Activated effector memory CD4-positive, alpha-beta T cell treated with Interleukin-2 at 50 U/mL for 16 hours (primary cell): ENCODE data around the gene RELT.

Experiments
- DNase-seq: peaks from one replicate; pipeline ENCODE4 v3.0.0-alpha.2; 2020

Gene RELT

DNA sequence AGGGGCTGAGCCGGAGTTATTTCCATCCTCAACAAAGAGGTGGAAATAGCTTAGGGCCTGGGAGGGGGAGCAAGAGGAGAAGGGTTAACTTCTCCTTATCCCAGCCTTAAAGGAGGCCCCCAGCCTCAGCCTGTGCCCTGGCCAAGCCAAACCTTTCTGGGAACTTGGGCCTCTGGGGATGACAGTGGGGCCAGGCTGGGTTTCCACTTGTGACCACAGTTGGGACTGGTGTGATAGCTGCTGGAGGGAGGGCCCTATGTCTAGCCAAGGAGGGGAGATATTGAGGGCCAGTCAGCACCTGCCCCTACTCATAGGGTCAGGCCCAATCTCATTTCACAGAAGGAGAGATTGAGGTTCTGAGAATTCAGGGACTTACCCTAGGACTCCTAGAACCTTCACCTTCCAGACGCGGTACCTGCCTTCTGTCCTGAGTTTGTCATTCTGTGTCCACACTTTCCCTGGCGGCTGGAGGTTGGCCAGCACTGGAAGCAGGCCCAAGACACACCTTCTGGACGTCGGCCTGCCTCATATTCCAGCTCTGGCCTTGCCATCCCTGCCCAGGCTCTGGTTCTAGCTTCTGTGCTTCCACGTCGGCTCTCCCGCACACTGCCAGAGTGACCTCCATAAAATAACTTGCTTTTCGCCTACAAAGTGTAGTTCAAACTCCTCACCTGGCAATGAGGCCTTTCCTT is 3.1 kb downstream of the RELT start:
- no peak for DNase-seq

DNA sequence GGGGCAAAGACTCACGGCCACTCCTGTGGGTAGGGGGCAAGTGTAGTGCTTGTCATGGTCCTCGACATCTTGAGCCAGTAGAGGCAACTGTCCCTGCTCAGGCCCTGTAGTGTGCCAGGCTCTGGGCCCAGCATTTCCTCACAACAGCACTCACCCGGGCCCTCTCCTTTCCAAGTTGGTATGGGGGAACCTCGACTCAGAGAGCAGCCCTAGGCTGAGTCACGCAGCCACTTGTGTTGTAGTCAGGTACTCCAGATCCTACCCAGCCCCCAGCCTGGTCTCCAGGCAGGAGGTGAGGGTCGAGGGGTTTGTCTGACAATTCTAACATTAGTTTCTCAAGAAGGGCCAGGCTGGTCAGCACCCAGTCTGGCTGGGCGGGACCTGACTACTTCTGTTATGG is 4.1 kb downstream of the RELT start:
- DNase-seq: no peak

DNA sequence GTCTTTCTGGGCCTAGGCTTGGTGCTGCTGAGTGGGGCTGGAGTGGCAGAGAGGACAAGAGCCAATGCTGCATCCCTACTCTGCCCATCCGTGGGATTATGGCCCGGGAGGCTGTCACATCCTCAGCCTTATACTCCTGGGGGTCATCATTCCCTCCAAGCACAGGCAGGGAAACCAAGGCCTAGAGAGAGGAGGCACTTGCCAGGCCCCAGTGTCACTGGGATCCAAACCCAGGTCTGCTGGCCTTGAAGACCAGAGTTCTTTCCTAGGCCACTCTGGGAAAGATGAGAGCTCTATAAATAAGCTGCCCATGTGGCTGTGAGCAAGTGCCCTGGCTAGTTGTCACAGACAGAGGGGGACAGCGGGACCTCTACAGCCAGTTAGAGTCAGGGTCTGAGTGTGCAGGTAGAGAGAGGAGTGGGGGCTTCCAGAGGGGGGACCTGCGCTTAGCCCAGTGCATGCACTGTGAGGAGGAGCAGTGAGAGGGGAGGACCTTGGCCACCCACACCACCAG is 4.8 kb downstream of the RELT start:
- no peak for DNase-seq

DNA sequence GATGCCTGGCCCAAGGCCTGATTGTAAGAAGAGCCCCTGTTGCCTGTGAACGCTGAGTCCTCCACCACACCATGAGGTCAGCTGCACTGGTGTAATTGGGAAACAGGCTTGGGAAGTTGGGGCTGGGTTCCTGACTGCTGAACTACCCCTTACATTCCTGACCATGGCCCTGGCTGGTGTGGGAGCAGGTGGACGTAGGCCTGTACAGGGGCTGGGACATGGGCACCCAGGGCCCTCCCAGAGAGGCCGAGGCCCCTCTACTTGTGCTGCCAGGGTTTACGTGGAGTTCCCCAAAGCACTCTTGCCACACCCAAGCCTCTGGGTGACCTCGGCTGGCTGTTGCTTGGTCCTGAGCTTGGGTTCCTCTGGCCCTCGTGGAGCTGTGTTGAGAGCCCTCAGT is 5.4 kb downstream of the RELT start:
- DNase-seq: no peak

DNA sequence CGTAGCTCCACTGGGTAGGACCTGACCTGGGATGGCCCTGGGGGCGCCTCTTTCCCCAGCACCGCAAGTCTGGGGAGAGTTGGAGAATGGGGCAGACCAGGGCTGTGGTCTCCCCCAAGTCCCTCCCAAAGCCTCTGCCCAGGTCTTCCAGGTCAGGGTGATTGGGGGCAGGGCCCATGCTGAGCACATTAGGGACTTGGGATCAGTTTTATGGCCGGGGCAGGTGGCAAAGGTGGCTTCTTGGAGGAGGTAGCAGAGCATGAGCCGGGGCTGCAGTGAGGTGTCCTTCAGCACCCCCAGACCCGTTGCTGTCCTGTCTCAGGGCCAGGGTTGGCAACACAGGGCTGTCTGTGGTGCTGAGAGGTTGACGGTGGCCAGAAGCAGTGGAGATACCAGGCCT is 6.0 kb downstream of the RELT start:
- no peak for DNase-seq

DNA sequence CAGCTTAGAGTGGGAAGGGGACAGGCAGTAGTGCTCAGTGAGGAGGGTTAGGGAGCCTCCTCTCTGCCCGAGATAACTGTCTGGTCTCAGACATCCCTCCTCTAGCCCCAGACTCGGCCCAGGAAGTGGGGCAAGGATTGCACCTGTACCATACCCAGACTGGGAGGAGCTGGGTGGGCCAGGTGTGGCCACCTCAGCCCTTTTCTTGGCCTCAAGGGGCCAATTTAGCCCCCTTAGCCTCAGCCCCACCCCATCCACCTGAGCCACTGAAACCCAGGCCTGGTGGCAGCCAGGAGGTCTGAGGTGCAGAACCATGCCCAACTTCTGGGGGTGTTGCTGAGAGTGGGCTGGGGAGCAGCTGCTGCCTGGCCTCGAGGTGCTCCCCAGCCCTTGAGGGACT is 6.5 kb downstream of the RELT start:
- no peak for DNase-seq

DNA sequence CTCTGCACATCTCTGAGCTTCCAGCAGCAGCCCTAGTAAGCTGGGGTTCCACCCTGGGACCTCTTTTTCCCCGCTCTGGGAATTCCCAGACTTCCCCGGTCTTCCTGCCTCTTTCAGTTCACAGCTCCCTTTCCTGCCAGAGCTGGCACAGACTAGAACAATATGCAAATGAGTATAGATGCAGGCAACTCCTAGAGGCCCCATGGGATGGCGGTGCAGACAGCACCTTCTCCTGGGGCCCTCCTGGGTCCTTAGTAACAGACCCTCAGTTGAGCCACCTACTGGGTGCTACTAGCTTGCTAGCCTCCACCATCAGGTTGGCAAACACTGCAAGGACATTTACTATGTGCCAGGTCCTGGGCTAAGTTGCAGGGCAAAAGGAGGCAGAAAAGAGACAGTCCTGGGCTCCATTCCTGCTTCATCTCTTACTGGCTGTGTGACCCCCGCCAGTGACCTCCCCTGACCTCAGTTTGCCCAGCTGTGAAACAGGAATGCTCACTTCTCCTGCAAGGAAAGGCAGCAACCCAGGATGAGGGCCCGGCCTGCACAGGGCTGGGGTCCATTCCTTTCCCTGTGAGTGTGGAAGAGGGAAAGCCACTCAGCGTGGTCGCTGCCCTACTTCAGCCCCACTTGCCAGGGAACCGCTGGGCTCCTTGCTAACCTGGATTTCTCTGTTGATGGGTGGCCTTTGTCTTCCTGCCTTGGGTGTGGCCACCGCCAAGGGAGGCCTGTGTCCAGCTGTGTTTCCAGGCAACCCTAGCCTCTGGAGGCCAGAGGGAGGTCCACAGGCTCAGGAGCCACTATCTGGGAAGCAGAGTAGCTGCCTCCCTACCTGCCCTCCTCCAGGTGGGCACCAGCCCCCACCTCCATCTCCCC is 7.3 kb downstream of the RELT start:
- DNase-seq: no peak

DNA sequence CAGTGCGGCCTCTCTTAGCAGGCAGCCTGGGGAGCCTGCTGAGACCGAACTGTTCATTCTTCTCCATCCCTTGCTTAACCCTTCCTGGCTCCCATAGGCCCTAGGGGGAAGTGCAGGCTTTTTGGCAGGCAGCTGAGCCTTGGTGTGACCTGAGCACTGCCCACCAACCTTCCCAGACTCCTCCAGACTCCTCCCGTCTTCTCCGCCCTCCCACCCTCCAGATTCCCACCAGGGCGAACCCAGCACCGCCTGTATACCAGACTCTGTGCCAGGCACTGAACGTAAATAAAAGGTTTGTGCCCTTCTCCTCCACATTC is 7.9 kb downstream of the RELT start:
- DNase-seq: no peak

DNA sequence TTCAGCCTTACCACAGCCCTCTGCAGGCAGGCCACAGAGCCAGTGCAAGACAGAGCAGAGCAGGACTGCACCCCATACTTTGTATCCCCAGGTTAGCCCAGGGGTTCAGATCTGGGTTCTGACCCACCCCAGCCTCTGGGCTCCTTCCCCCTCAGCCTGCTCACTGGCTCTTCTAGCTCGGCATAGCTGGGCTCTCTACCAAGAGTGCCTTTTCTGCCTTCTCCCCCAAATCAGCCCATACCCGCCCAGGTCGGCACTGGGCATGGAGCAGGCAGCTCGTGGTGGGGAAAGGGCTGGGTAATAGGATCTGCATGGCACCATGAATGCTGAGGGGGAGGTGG is 8.3 kb downstream of the RELT start:
- no peak for DNase-seq

DNA sequence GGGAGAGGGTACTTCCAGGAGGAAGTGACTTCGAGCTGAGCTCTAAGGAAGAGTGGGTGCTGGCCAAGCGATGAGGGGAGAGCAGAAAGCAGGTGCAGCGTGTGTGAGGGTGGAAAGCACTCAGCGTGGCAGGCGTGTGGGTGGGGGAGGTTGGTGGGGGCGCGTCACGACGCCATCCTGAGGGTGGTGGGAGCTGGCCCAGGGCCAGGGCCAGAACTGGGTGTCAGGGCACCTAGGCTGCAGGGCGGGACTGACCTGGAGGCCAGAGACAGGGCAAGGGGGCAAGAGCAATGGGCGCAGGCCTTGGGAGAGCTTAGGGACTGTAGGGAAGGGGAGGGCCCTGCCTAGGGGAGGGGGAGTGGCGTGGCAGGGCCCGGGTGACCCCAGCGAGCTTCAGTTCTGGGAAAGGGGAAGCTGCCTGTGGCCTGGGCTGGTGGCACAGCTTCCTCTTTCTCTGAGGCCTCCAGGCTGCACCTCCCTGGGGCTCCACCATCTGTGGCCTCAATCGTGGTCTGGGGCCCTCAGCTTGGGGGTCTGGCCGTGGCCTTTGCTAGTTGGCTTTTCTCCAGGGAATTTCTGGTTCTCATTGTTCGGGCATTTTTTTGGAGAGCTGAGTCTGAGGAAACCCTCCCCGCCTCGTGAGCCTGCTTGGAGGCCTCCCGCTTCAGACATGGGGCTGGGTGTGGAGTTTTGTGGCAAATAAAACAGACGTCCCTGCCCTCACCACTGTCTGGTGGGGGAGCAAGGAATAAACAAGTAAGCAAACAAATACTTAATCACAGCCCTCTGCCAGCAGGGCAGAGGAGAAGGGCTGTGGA is 8.9 kb downstream of the RELT start:
- no peak for DNase-seq

DNA sequence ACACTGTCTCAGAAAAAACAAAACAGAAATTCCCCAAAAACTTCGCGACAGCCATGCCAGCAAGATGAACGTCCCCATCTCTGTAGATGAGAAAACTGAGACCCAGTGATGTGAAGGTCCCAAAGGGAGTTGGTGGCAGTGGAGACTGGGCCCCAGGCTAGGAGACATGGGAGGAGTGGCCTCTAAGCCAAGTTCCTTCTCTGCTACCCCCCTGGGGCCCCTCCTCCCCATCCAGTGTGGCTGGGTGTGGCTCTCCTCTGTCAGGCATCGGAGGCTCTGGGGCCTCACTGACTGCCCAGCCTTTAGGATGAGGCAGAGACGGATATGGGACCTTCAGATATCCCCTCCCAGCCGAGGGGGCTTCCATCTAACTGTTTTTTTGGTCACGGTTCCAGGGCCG is 9.8 kb downstream of the RELT start:
- DNase-seq: no peak

DNA sequence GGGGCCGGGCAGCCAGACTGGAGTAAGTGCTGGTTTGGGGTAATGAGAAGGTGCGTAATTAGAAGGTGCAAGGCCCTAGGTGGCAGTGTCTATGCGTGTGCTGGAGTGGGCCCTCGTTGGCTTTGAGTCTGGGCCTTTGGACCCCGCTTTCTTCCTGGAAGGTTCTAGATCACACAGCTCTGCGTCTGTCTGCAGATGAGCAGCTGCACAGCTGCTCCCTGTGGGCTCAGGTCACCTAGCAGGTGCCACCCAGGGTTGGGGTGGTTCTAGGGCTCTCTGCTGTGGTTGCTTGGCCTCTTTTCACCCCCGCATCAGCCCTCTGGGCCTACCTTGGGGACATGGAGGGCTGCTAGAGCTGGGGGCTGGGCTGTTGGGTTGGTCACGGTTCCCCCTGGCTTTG is 10.3 kb downstream of the RELT start:
- no peak for DNase-seq

DNA sequence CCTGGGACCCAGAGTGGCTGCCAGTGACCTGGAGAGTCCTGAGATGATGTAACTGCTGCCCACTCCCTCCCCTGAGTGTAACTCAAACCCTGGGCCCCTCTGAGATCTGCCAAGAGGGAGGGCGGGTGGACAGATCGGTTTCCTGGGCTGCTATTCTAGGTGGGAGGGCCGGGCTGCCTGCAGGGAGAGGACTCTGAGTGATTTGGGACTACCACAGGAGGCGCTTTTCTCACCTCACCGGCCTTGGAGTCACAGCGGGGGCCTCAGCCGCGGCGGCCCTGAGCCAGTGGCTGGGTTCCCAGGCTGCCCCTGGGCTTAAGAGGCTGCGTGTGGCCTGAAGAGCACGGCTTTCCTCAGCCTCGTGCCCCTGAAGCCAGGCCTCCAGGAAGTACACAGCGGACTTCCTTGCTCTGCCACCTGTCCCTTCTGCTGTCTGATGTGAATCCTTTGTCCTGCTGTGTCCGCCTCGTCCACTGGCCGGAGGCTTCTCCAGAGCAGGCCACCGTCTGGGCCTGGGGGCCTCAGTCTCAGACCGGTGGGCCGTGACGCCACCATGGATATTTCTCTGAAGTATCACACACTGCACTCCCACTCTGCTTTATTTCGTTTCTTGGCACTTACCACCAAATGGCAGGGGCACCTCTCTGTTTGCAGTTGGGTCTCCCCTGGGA is 11.5 kb downstream of the RELT start:
- DNase-seq: no peak

DNA sequence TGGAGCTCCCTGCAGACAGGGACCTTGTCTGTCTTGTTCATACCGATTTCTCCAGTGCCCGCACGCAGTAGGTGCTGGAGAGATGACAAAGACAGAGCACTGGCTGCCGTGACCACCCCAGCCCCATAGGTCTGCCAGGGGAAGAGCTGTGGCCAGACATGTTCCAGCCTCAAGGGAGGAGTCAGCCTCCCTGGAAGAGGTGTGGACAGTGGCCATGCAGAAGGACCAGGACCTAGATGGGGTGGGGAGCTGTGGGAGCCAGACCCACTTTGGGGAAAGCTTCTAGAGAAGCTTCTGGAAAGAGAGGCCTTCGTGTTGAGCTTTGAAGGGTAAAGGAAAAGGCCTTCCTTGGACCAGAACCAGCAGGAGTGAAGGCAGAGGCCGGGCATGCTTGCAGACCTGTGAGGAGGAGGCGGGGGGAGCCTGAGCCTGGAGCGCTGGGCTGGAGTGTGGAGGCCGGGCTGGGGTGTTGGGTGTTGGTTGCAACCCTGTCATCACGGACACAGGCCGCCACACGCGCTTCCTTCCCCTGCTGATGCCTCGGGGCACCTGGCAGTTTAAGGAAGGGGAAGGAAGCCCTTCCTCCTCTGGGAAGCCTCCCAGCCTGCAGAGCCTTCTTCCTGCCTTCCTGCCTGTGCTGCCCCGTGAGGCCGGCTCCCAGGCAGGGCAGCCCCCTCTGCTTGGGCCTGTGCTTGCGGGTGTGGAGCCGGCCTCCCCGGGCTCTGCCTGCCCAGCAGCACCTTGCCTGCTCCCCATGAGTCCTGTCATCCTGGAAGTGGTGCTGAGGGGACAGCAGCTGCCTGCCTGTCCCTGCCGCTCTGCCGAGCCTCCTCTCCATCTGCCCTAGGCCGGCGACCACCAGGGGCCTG is 12.3 kb downstream of the RELT start:
- no peak for DNase-seq

DNA sequence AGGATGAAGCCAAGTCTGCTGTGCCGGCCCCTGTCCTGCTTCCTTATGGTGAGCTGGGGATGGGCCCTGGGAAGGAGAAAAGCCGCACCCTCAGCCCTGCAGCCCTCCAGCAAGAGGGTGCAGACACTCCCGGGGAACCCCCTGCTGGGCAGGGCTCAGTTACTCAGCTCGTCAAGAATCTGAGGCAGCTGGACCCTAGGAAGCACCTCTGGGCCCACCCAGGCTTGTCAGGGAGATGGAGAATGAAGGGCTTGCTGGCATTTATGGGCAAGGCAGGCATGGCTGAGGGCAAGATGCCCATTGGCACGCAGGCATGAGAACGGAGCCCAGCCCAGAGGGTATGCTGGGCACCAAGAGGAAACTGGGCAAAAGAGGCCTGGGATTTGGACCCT is 12.9 kb downstream of the RELT start:
- DNase-seq: no peak

DNA sequence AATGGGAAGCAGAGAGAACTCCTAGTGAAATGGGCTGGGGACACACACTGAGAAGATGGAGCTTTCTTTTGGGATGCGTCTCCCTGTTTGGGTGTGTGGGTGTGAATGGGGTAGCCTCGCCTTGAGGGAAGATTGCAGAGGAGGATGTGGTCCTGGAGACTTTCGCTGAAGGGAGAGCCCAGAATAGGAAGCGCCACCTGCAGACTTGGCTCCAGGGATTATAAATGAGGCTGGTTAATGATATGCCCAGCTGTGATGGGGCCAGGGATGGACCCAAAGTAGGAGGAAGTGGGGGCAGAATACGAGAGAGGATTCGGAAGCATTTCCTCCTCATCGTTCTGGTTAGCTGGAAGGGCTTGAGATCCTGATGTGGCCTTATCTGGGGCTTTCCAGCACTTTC is 13.7 kb downstream of the RELT start:
- DNase-seq: no peak

DNA sequence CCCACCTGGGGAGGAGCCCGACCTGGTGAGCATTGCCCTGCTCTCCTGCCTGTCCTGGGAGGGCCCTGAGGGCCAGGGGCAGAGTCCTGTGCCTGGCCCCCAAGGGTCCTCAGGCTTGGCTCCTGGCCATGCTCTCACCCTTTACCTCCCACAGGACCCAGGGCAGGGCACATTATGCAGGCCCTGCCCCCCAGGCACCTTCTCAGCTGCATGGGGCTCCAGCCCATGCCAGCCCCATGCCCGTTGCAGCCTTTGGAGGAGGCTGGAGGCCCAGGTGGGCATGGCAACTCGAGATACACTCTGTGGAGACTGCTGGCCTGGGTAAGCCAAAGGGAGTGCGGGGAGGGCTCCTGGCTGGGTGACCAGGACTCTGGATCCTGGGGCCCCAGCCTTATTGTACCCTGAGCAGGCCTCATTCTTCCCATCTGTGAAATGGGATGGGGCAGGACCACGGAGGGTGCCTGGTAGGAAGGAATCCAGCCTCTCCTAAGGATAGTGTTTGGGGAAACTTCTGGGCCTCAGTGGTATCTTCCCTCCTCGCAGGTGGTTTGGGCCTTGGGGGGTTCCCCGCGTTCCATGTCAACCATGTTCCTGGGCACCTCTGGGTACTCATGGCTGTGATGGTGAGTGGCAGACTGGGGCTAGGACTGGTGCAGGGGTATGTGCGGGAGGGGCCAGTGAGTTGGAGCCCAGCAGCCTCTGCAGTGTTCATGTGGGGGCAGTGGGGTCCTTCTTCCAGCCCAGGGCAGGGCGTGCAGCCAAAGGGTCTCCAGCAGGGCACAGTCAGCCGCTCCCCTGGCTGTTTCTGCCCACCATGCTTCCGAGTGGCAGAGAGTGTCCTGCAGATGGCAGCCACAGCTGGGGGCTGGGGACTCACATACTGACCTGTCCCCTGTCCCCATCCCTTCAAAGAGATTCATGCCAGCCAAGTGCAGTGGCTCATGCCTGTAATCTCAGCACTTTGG is 14.7 kb downstream of the RELT start:
- no peak for DNase-seq

DNA sequence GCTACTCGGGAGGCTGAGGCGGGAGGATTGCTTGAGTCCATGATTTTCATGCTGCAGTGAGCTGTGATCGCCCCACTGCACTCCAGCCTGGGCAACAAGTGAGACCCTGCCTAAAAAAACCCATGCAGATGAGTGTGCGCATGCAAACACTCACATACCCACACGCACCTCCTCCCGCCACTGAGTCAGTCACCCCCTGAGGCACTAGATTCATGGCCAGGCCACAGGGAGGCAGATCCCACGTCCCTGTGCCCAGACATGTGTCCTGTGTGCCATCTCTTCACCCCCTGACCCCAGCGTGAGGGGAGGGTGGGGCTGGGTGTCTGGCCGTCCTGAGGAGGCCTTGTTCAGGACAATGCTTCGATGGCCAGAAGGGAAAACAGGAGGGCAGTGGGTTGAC is 15.5 kb downstream of the RELT start:
- DNase-seq: no peak

DNA sequence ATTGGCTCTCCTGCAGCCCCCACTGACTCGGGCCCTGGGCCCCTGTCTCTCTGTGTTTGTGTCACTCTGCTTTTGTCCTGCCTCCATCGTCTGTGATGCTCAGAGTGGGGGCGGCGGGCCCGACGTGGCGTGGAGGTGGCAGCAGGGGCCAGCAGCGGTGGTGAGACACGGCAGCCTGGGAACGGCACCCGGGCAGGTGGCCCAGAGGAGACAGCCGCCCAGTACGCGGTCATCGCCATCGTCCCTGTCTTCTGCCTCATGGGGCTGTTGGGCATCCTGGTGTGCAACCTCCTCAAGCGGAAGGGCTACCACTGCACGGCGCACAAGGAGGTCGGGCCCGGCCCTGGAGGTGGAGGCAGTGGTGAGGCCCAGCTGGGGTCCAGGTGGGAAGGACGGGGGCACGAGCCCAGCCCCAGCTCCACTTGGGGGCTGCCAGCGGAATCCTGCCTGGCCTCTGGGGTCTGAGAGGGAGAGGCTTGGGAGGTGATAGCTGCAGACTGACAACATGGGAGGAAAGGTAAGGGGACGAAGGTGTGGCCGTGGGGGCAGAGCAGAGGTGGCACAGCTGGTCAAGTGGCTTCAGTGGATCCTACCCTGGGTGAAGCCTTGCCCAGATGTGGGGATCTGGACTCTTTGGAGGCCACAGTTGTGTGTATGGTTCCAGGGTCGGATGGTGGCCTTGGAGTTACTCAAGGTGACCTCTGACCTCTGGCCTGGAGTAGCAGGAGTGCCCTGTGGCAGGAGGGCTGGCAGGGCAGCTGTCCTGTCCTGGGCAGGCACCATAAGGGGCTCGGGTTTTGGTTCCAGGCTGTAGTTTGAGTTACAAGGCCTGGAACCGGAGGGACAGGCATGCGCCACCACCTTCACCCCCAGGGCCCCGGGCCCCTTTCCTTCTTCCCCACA is 16.2 kb downstream of the RELT start:
- no peak for DNase-seq

DNA sequence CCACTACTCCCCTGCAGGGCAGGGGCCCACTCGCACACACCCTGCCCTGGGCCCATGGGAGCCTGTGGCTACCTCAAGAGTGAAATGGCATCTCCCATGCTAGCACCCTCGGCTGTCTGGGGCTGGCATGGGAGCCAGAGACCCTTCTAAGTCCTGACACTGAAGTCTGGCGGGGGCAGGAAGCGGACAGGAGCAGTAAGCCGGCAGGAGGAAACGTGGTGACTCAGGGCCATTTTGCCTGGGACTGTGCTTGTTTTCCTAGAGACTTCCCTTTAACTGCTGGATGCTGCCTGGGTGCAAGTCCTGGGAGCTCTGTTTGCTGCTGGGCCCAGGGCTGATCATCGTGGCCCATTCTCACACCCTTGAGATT is 16.8 kb downstream of the RELT start:
- no peak for DNase-seq
